ENCODE results near the gene KLC4.

DNA sequence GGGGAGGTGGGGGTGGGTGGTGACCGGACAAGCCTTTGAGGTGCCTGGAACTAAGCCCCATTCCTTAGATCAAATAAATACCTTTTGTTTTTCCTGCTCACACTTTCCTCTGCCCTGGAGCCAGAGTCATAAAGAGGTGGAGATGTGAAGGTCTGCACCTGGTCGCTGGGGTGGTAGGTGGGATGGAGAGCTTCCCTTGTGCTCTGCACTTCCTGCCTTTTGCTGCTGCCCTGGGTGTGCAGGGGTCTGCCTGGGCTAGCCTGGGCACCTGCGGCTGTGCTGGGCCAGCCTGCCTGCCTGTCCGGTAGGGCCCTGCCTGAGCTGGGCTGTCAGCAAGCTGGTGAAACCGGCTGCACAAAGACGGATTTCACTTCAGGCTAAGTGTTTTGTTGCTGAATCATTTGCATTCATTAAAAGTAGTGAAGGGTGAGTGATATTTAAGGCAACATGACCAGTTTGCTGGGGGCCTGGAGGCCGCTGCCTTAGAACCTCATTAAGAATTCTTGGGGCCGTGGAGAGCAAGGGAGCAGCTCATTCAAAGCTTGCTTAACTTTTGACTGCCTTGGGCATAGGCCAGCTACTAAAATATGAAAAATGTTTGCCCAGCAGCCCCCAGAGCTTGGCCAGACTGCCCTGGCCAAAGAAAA lies 37.1 kb downstream of the KLC4 start:
- TF ChIP-seq, protein P1, sequence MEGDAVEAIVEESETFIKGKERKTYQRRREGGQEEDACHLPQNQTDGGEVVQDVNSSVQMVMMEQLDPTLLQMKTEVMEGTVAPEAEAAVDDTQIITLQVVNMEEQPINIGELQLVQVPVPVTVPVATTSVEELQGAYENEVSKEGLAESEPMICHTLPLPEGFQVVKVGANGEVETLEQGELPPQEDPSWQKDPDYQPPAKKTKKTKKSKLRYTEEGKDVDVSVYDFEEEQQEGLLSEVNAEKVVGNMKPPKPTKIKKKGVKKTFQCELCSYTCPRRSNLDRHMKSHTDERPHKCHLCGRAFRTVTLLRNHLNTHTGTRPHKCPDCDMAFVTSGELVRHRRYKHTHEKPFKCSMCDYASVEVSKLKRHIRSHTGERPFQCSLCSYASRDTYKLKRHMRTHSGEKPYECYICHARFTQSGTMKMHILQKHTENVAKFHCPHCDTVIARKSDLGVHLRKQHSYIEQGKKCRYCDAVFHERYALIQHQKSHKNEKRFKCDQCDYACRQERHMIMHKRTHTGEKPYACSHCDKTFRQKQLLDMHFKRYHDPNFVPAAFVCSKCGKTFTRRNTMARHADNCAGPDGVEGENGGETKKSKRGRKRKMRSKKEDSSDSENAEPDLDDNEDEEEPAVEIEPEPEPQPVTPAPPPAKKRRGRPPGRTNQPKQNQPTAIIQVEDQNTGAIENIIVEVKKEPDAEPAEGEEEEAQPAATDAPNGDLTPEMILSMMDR (IDR thresholded peaks at IDR 0.05): no peak
- TF ChIP-seq POLR2A (IDR thresholded peaks at IDR 0.05): peak in 1 of 2 donors; percentile 49
